ENCODE results near the gene ATXN10.
"Not testable (repeated sequence)": the region's sequence is repeated elsewhere in the genome, so short reads cannot be mapped to it uniquely, and the experiment has no call there.

Gene ATXN10

GRCh38 chr22:45790401-45790800 lies 118.8 kb downstream of the ATXN10 start:
- DNase-seq = no peak

GRCh38 chr22:45793161-45793560 lies 121.5 kb downstream of the ATXN10 start:
- no peak for DNase-seq

GRCh38 chr22:45793892-45794291 lies 122.3 kb downstream of the ATXN10 start:
- no peak for DNase-seq

- DNase-seq = not testable (repeated sequence)
These were observed 124.4 kb downstream of the ATXN10 start for GRCh38 chr22:45796009-45796408.

- no peak for DNase-seq
These were observed 127.7 kb downstream of the ATXN10 start for GRCh38 chr22:45799291-45799690.

GRCh38 chr22:45802054-45802453 lies 130.4 kb downstream of the ATXN10 start:
- DNase-seq = no peak

GRCh38 chr22:45804319-45804985 lies 132.8 kb downstream of the ATXN10 start:
- DNase-seq = no peak

- no peak for DNase-seq
These were observed 133.3 kb downstream of the ATXN10 start for GRCh38 chr22:45804986-45805325.

- no peak for DNase-seq
These were observed 133.8 kb downstream of the ATXN10 start for GRCh38 chr22:45805413-45805812.

- no peak for DNase-seq
These were observed 135.7 kb downstream of the ATXN10 start for GRCh38 chr22:45807156-45807915.

GRCh38 chr22:45812910-45813309 lies 141.3 kb downstream of the ATXN10 start:
- no peak for DNase-seq

GRCh38 chr22:45814198-45814597 lies 142.6 kb downstream of the ATXN10 start:
- no peak for DNase-seq

- no peak for DNase-seq
These were observed 145.1 kb downstream of the ATXN10 start for GRCh38 chr22:45816776-45817175.

GRCh38 chr22:45817745-45818423 lies 146.2 kb downstream of the ATXN10 start:
- no peak for DNase-seq

GRCh38 chr22:45818424-45819085 lies 146.9 kb downstream of the ATXN10 start:
- DNase-seq = no peak

GRCh38 chr22:45819305-45819704 lies 147.7 kb downstream of the ATXN10 start:
- DNase-seq = no peak

- DNase-seq = no peak
These were observed 151.7 kb downstream of the ATXN10 start for GRCh38 chr22:45823336-45823735.

GRCh38 chr22:45826520-45826919 lies 154.9 kb downstream of the ATXN10 start:
- DNase-seq = no peak

- no peak for DNase-seq
These were observed 157.2 kb downstream of the ATXN10 start for GRCh38 chr22:45828841-45829240.

GRCh38 chr22:45830531-45831245 lies 159.1 kb downstream of the ATXN10 start:
- DNase-seq = no peak

- no peak for DNase-seq
These were observed 159.8 kb downstream of the ATXN10 start for GRCh38 chr22:45831394-45831793.

- DNase-seq = no peak
These were observed 160.5 kb downstream of the ATXN10 start for GRCh38 chr22:45832180-45832579.

Measured in activated gamma-delta T cell (primary cell).